Measurements from ENCODE around the gene CGGBP1. TPM values are rescaled to one million over a fixed set of nuclear protein-coding genes. Genes with fewer than 3 reads are reported as not detected.

The CGGBP1 gene
- total and polyA plus RNA-seq, 4 donors = 54.5 to 110 (median 81.2) TPM

DNA sequence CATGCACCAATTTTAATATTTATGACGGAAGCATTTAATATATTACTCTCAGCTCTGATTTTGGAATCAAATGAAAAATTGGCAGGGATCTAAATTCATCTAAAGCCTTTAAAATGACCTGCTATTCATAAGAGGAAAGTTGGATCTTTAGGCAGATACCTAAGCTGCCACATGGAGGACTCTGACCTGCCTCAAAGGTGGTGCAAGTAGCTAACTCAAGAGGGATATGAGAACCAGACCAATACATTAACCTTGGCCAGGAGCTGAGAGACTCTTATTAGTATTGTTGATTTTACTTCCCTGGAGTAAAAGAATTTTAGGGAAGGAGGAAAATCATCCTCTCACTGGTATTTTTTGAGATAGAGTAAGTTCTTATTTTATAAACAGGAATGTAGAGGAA, 17.9 kb upstream of the CGGBP1 start:
- no peak overlapping the region for H3K4me3 ChIP-seq (ENCODE audit: low read depth, low read length)
- no peak for DNase-seq (ENCODE audit: low read depth in 4 of 6, low spot score in 6 of 6)
- WGBS (ENCODE audit: insufficient coverage) = no CpG with 5 or more reads among the region's 1 CpG

DNA sequence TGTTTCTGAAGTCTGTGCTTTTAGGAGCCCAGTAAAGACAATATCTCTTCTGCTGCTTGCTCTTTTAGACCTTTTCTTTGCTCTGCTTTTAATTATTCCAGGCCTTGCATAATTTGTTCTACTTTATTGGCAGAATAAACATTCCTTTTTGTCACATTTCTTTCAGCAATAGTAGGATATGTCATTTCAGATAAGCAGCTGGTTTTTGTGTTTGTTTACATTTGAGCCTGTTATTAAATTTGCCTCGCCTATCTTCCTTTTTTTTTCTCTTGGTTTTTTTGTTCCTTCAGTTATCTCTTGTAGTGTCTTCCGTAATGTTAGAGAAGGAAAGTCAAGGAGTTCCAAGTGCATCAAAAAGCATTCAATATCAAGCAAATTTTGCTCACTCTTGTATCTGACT, 16.7 kb upstream of the CGGBP1 start:
- H3K27ac ChIP-seq (ENCODE audit: low read depth, low read length) = no peak overlapping the region
- no peak for DNase-seq (ENCODE audit: low read depth in 4 of 6, low spot score in 6 of 6)
- no peak overlapping the region for H3K4me3 ChIP-seq (ENCODE audit: low read depth, low read length)
- no peaks in the 10 kb centered on the region for H3K27me3 ChIP-seq (ENCODE audit: control insufficient read depth, insufficient read depth, low read length)
- H3K9me3 ChIP-seq (ENCODE audit: control insufficient read depth, insufficient read depth, low read length) = no peaks in the 10 kb centered on the region
- H3K36me3 ChIP-seq (ENCODE audit: control insufficient read depth, insufficient read depth, low read length) = no peaks in the 10 kb centered on the region
- WGBS (ENCODE audit: insufficient coverage) = no CpG with 5 or more reads among the region's 2 CpGs
- no peaks in the 10 kb centered on the region for H3K4me1 ChIP-seq (ENCODE audit: control insufficient read depth, insufficient read depth, low read length)

More for the DNA sequence above, 17.9 kb upstream of the CGGBP1 start:
- Histone ChIP-seq H3K27ac (ENCODE audit: low read depth, low read length) (no peak overlapping the region), H3K4me1 (ENCODE audit: control insufficient read depth, insufficient read depth, low read length) (no peaks in the 10 kb centered on the region), H3K9me3 (ENCODE audit: control insufficient read depth, insufficient read depth, low read length) (peaks cover 2% of the 10 kb centered on the region), H3K36me3 (ENCODE audit: control insufficient read depth, insufficient read depth, low read length) (no peaks in the 10 kb centered on the region), H3K27me3 (ENCODE audit: control insufficient read depth, insufficient read depth, low read length) (no peaks in the 10 kb centered on the region)

- no peak overlapping the region for H3K27ac ChIP-seq (ENCODE audit: low read depth, low read length)
- H3K27me3 ChIP-seq (ENCODE audit: control insufficient read depth, insufficient read depth, low read length) = no peaks in the 10 kb centered on the region
- H3K36me3 ChIP-seq (ENCODE audit: control insufficient read depth, insufficient read depth, low read length) = no peaks in the 10 kb centered on the region
- no peaks in the 10 kb centered on the region for H3K4me1 ChIP-seq (ENCODE audit: control insufficient read depth, insufficient read depth, low read length)
- 100% methylated on average over 1 of the region's 2 CpGs for WGBS (ENCODE audit: insufficient coverage)
- DNase-seq (ENCODE audit: low read depth in 4 of 6, low spot score in 6 of 6) = no peak
- H3K4me3 ChIP-seq (ENCODE audit: low read depth, low read length) = no peak overlapping the region
- no peaks in the 10 kb centered on the region for H3K9me3 ChIP-seq (ENCODE audit: control insufficient read depth, insufficient read depth, low read length)
These were observed 16.3 kb upstream of the CGGBP1 start for GRCh38 chr3:88075072-88075471.

GRCh38 chr3:88061746-88062145, 2.9 kb upstream of the CGGBP1 start:
- Histone ChIP-seq H3K27ac (ENCODE audit: low read depth, low read length) (no peak overlapping the region), H3K9me3 (ENCODE audit: control insufficient read depth, insufficient read depth, low read length) (no peaks in the 10 kb centered on the region), H3K36me3 (ENCODE audit: control insufficient read depth, insufficient read depth, low read length) (no peaks in the 10 kb centered on the region), H3K27me3 (ENCODE audit: control insufficient read depth, insufficient read depth, low read length) (no peaks in the 10 kb centered on the region), H3K4me1 (ENCODE audit: control insufficient read depth, insufficient read depth, low read length) (no peaks in the 10 kb centered on the region), H3K4me3 (ENCODE audit: low read depth, low read length) (no peak overlapping the region)
- 60% methylated on average over 1 of the region's 1 CpG for WGBS (ENCODE audit: insufficient coverage)
- DNase-seq (ENCODE audit: low read depth in 4 of 6, low spot score in 6 of 6) = no peak

DNA sequence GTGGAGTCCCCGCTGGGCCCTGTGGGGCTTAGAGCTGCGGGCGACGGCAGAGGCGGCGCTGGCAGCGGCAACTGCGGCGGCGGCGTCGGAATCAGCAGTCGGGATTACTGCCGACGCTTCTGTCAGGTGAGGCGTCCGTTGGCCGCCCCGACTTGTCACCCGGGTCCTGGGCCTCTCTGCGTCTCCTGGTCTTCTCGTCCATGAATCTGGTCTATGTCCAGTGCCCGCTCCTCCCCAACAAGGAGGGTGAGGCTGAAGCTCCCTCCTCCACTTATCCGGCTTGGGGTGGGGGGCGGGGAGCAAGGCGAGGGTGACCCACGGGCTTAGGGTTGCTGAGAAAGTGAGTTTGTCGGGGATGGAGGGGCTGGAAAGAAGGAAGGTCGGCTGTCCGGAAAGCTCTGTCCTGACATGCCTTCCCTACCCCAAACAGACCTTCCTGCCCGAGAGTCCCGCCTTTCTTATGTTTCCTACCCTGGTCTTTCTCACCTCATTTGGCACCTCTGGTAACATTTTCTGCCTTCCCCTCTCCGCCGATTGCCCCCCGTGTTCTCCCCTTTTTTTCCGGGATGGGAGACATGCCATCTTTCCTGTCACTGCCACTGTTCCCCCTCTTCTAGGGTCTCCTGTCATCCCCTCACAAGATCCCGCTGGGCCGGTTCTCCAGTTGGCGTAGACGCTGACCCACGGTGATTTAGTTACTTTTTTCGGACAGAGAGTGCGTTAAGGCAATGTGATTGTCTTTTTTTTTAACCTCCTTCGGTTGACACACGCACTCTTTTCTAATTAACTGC, 770 bp upstream of the CGGBP1 start:
- 0% methylated on average over 29 of the region's 45 CpGs for WGBS (ENCODE audit: insufficient coverage)
- H3K36me3 ChIP-seq (ENCODE audit: control insufficient read depth, insufficient read depth, low read length) = no peaks in the 10 kb centered on the region
- peak overlapping the region; percentile 89 for H3K4me3 ChIP-seq (ENCODE audit: low read depth, low read length)
- H3K27ac ChIP-seq (ENCODE audit: low read depth, low read length) = peak overlapping the region; percentile 96
- H3K4me1 ChIP-seq (ENCODE audit: control insufficient read depth, insufficient read depth, low read length) = no peaks in the 10 kb centered on the region
- H3K27me3 ChIP-seq (ENCODE audit: control insufficient read depth, insufficient read depth, low read length) = no peaks in the 10 kb centered on the region
- H3K9me3 ChIP-seq (ENCODE audit: control insufficient read depth, insufficient read depth, low read length) = no peaks in the 10 kb centered on the region
- peak in 4 of 6 donors; percentile 6 to 38 (median 32) for DNase-seq (ENCODE audit: low read depth in 4 of 6, low spot score in 6 of 6)

DNA sequence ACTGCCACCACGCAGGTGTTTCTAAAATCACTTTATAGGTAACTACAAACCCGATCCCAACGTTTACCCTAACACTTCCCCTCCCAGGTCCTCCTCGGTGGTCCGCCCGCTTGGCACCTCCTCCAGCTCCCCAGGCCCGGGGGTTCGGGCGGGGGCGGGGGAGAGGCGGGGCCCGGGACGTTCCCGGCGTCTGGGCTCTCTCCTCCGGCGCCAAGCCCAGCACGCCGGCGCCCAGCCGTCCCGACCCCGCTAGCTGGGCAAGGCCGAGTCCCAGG, 562 bp downstream of the CGGBP1 start:
- Histone ChIP-seq H3K27me3 (ENCODE audit: control insufficient read depth, insufficient read depth, low read length) (no peaks in the 10 kb centered on the region), H3K27ac (ENCODE audit: low read depth, low read length) (peak overlapping the region; percentile 99), H3K9me3 (ENCODE audit: control insufficient read depth, insufficient read depth, low read length) (no peaks in the 10 kb centered on the region), H3K36me3 (ENCODE audit: control insufficient read depth, insufficient read depth, low read length) (no peaks in the 10 kb centered on the region), H3K4me1 (ENCODE audit: control insufficient read depth, insufficient read depth, low read length) (no peaks in the 10 kb centered on the region), H3K4me3 (ENCODE audit: low read depth, low read length) (peak overlapping the region; percentile 88)
- DNase-seq (ENCODE audit: low read depth in 4 of 6, low spot score in 6 of 6) = no peak
- WGBS (ENCODE audit: insufficient coverage) = under 1% methylated on average over 24 of the region's 24 CpGs

DNA sequence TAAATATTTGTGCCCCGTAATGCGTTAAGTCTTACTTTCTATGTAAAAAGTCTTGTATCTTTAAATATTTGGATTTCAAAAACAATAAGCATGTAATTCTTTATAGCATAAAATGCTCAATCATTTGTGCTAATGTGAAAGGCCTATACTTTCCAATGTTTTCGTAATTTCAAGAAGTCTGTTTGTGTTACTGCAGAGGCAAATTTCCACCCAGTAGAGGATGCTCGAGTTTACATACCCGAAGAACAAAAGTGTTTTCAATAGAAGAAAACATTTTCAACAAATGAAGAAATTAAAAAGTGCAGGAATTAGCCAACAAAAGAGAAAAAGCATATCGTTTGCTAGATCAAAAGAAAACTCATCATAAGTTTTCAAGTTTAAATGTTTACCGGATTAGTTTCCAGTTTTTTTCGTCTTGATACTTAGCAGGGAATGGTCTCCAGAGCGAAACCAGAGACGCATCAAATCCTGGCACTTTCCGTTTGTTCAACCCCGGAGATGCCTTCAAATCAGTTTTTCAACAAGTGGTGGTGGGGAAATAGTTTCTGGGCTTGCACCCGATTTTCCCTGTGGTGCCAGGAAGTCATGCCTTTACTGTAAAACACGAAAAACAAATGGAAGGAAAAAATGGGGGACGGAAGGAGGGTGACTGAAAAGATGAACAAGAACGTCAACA, 1.0 kb downstream of the CGGBP1 start:
- peak overlapping the region; percentile 88 for H3K4me3 ChIP-seq (ENCODE audit: low read depth, low read length)
- H3K27ac ChIP-seq (ENCODE audit: low read depth, low read length) = peak overlapping the region; percentile 99
- H3K27me3 ChIP-seq (ENCODE audit: control insufficient read depth, insufficient read depth, low read length) = no peaks in the 10 kb centered on the region
- 0% methylated on average over 7 of the region's 16 CpGs for WGBS (ENCODE audit: insufficient coverage)
- H3K36me3 ChIP-seq (ENCODE audit: control insufficient read depth, insufficient read depth, low read length) = no peaks in the 10 kb centered on the region
- H3K9me3 ChIP-seq (ENCODE audit: control insufficient read depth, insufficient read depth, low read length) = no peaks in the 10 kb centered on the region
- peak in 4 of 6 donors; percentile 9 to 53 (median 18) for DNase-seq (ENCODE audit: low read depth in 4 of 6, low spot score in 6 of 6)
- H3K4me1 ChIP-seq (ENCODE audit: control insufficient read depth, insufficient read depth, low read length) = no peaks in the 10 kb centered on the region

GRCh38 chr3:88046766-88047165, 12.0 kb downstream of the CGGBP1 start:
- no peak overlapping the region for H3K27ac ChIP-seq (ENCODE audit: low read depth, low read length)
- no peaks in the 10 kb centered on the region for H3K9me3 ChIP-seq (ENCODE audit: control insufficient read depth, insufficient read depth, low read length)
- H3K36me3 ChIP-seq (ENCODE audit: control insufficient read depth, insufficient read depth, low read length) = no peaks in the 10 kb centered on the region
- H3K4me3 ChIP-seq (ENCODE audit: low read depth, low read length) = no peak overlapping the region
- H3K4me1 ChIP-seq (ENCODE audit: control insufficient read depth, insufficient read depth, low read length) = no peaks in the 10 kb centered on the region
- H3K27me3 ChIP-seq (ENCODE audit: control insufficient read depth, insufficient read depth, low read length) = no peaks in the 10 kb centered on the region
- 83% methylated on average over 1 of the region's 5 CpGs for WGBS (ENCODE audit: insufficient coverage)
- no peak for DNase-seq (ENCODE audit: low read depth in 4 of 6, low spot score in 6 of 6)

DNA sequence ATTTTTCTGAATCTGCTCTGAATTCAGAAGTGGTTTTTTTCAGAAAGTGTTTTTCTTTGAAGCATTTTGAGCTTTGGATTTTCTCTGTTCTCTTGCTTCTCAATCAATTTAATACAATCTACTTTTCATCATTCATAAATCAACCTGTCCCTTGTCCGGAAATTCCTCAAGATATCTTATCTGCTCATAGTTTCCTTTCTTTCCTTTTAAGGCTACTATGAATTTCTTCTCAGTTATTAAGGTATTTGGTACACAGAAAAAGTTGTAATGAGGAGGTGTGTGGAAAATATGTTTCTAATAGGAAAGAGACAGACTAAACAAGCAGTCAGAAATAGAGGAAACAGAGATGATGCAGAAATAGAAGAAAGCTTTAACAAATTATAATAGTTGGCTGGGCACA, 14.4 kb downstream of the CGGBP1 start:
- Histone ChIP-seq H3K27ac (ENCODE audit: low read depth, low read length) (no peak overlapping the region), H3K36me3 (ENCODE audit: control insufficient read depth, insufficient read depth, low read length) (no peaks in the 10 kb centered on the region), H3K27me3 (ENCODE audit: control insufficient read depth, insufficient read depth, low read length) (no peaks in the 10 kb centered on the region), H3K4me3 (ENCODE audit: low read depth, low read length) (no peak overlapping the region), H3K4me1 (ENCODE audit: control insufficient read depth, insufficient read depth, low read length) (no peaks in the 10 kb centered on the region), H3K9me3 (ENCODE audit: control insufficient read depth, insufficient read depth, low read length) (no peaks in the 10 kb centered on the region)
- no peak for DNase-seq (ENCODE audit: low read depth in 4 of 6, low spot score in 6 of 6)
- WGBS (ENCODE audit: insufficient coverage) = no CpG with 5 or more reads among the region's 1 CpG

DNA sequence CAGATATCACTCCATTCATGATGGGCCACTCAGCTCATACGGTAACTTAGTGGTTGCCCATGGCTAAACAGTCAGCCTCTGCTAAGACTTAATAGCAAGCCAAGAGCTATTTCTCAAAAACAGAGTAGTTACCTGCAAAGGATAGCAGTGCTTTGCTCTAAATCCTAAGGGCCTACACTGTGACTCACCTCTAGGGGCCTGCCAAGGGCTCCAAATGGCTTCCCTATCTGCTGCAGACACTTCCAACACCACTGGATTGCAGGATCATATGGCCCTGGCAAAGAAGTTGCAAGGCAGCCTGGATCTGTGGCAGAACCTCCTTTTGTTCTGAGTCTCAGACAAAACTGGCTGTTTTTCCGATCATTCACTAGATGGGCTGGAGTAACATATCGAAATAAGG, 17.8 kb downstream of the CGGBP1 start:
- H3K4me1 ChIP-seq (ENCODE audit: control insufficient read depth, insufficient read depth, low read length) = no peaks in the 10 kb centered on the region
- H3K4me3 ChIP-seq (ENCODE audit: low read depth, low read length) = no peak overlapping the region
- WGBS (ENCODE audit: insufficient coverage) = 92% methylated on average over 1 of the region's 3 CpGs
- no peaks in the 10 kb centered on the region for H3K36me3 ChIP-seq (ENCODE audit: control insufficient read depth, insufficient read depth, low read length)
- H3K9me3 ChIP-seq (ENCODE audit: control insufficient read depth, insufficient read depth, low read length) = no peaks in the 10 kb centered on the region
- H3K27me3 ChIP-seq (ENCODE audit: control insufficient read depth, insufficient read depth, low read length) = no peaks in the 10 kb centered on the region
- H3K27ac ChIP-seq (ENCODE audit: low read depth, low read length) = no peak overlapping the region
- DNase-seq (ENCODE audit: low read depth in 4 of 6, low spot score in 6 of 6) = no peak
